Subcutaneous adipose tissue (tissue), 4 donors: Measurements from ENCODE around the gene P2RY10. TPM values are rescaled to one million over a fixed set of nuclear protein-coding genes. Genes with fewer than 3 reads are reported as not detected.

Experiments used
- CTCF ChIP-seq: fragments of 450-650 bp; IDR thresholded peaks from one replicate; pipeline ENCODE4 v1.5.1; 2016; ENCODE audit warnings: low read depth, mild to moderate bottlenecking, control low read depth, antibody characterized with exemption, moderate library complexity
- total RNA-seq, 4 donors: library from RNA; depleted of rRNA; stranded (reverse); fragments of >200 nt; gene quantifications; one replicate each; pipeline ENCODE4 v1.1.0, GENCODE V29; 2016

The P2RY10 gene
- total RNA-seq, 4 donors from 2014 or later = 0.65 to 2.9 (median 0.66) TPM; not detected in 1

- no peak for TF ChIP-seq CTCF
Observed at GRCh38 chrX:78946178-78946931, 1.2 kb downstream of the P2RY10 start.

- no peak for TF ChIP-seq CTCF
Observed at GRCh38 chrX:78950009-78950835, 5.0 kb downstream of the P2RY10 start.

- no peak for TF ChIP-seq CTCF
Observed at GRCh38 chrX:78957049-78957767, 12.0 kb downstream of the P2RY10 start.

- no peak for TF ChIP-seq CTCF
Observed at GRCh38 chrX:78957768-78958130, 12.6 kb downstream of the P2RY10 start.

- no peak for TF ChIP-seq CTCF
Observed at GRCh38 chrX:78958419-78959116, 13.4 kb downstream of the P2RY10 start.

GRCh38 chrX:78960888-78961287 is 15.7 kb downstream of the P2RY10 start:
- TF ChIP-seq CTCF = no peak

- no peak for TF ChIP-seq CTCF
Observed at GRCh38 chrX:78964598-78964997, 19.4 kb downstream of the P2RY10 start.
